H1 (cell line): ENCODE data around the gene NRP2. TPM values are rescaled to one million over a fixed set of nuclear protein-coding genes. Genes with fewer than 3 reads are reported as not detected.

ENCODE experiments used
- FOSL1 ChIP-seq: IDR thresholded peaks from 2 replicates; pipeline ENCODE4 v1.6.1; 2011; ENCODE audit warnings: mild to moderate bottlenecking, low read depth, low read length, moderate library complexity; ENCODE audit not compliant: insufficient read depth
- polyA plus RNA-seq, 7 experiments: library from polyadenylated mRNA; depleted of rRNA in 3 of 7; stranded (reverse) in 5 of 7; unstranded in 2 of 7; fragments of >200 nt in 5 of 7; fragments of 200-250 nt in 2 of 7; gene quantifications; 1 replicate in 5 of 7; 2 replicates in 1 of 7; 4 replicates in 1 of 7; pipeline versions ENCODE4 v1.2.1 to v1.2.3, GENCODE V29; 2011 to 2013; ENCODE audit warnings: missing spikeins in 2 of 7, mixed read lengths in 2 of 7
- total RNA-seq: library from RNA; stranded (reverse); fragmentation: NEBNext Ultra II Directional; extraction: Animal tissue kit (Norgen Biotek cat#: 25700); gene quantifications from 2 replicates; pipeline ENCODE4 v1.2.1, GENCODE V29; 2021

The NRP2 gene
- total and polyA plus RNA-seq, 2 of the 8 experiments (the other 6 are each of a cell fraction or from before 2014, with no cell fraction given), result 32.0 to 37.8 TPM

DNA sequence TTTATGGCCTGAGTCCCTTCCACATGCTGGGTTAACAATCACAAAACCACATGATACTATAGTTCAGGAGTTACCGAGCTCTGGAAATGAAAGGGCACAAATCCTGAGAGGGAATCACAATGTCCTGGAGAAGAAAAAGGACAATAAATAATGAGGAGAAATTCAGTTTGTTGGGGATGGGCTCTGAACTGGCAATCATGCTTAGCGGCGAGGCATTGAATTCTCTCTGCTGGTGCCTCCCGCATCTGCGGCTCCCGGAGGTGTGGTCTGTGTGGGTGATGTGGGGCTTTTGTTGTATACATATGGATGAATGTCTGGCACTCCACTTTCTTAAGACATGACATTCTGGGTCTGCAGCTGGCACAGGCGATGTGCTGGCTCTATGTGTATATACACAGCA is 46.1 kb downstream of the NRP2 start (continued):
- TF ChIP-seq FOSL1, result no peak
